AG04450 (cell line): ENCODE measurements around the gene CERK. TPM values are rescaled to one million over a fixed set of nuclear protein-coding genes. Genes with fewer than 3 reads are reported as not detected.

Experiments used
- CTCF ChIA-PET: fragments of 300-600, 350-600 bp; formaldehyde crosslinking; extraction: SDS; loops from one replicate; lab custom pipeline; 2022; ENCODE audit warnings: antibody characterized with exemption, inconsistent platforms; lab: Charles Lee
- POLR2A ChIA-PET: fragments of 350-600 bp; formaldehyde crosslinking; extraction: SDS; loops from one replicate; lab custom pipeline; 2021; ENCODE audit warnings: antibody characterized with exemption, inconsistent platforms; lab: Yijun Ruan, JAX
- DNase-seq: peaks from one replicate; pipeline ENCODE4 v3.0.0-alpha.2; 2011; ENCODE audit warnings: low read depth, low spot score
- H3K27ac ChIP-seq: one replicate; pipeline ENCODE4 v1.5.1; 2012; ENCODE audit warnings: low read depth, low read length, control low read depth
- H3K27me3 ChIP-seq: one replicate; pipeline ENCODE4 v1.6.0; 2012; ENCODE audit warnings: low read length; ENCODE audit not compliant: control insufficient read depth, insufficient read depth
- H3K4me3 ChIP-seq: 2 replicates; pipeline ENCODE4 v1.5.1; 2011; ENCODE audit warnings: mild to moderate bottlenecking, low read depth, low read length, control low read depth
- H3K9me3 ChIP-seq: 2 replicates; pipeline ENCODE4 v1.5.1; 2012; ENCODE audit warnings: low read length; ENCODE audit not compliant: control insufficient read depth, insufficient read depth
- CTCF ChIP-seq: IDR thresholded peaks from 2 replicates; pipeline ENCODE4 v1.5.1; 2011; ENCODE audit warnings: low read depth, low read length, control low read depth, inconsistent platforms
- polyA plus RNA-seq: library from polyadenylated mRNA; depleted of rRNA; stranded (reverse); fragments of >200 nt; gene quantifications from 2 replicates; pipeline ENCODE4 v1.2.3, GENCODE V29; 2011

The CERK gene
- polyA plus RNA-seq, 1 experiment: 29.0 TPM

- H3K27me3 ChIP-seq: peaks cover 2% of the 10 kb centered on the region
- CTCF ChIA-PET: interaction anchor here (2.4 kb wide), 1 partner anchor 11 kb away, joined by 12 read pairs; no protein-coding TSS in a partner anchor
- POLR2A ChIA-PET: no interaction called here
- no peak for DNase-seq
- H3K9me3 ChIP-seq: no peaks in the 10 kb centered on the region
- H3K4me3 ChIP-seq: no peak overlapping the region
- H3K27ac ChIP-seq: no peak overlapping the region
- no peak for TF ChIP-seq CTCF
Measured at GRCh38 chr22:46748206-46748907, 10.3 kb upstream of the CERK start.

DNA sequence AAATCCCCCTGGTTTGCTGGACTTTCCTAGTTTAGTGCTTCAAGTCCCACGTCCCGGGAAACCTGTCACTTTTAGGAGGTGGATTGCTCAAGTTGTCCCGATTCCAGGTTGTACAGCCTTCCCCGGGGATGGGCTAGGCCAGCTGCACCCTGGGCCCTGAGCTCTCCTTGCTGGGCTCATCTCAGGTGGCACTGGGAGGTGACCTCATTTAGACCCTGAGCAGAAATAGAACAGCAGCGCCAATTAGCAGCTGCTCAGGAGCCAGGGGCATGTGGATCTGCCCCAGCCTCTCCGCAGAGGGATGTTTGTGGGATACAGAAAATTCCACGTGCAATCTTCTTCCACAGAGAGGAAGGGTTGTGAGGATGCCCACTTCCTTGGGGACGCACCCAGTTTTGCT, 9.6 kb upstream of the CERK start:
- H3K9me3 ChIP-seq: peaks cover 4% of the 10 kb centered on the region; the same call in 1 of the 2 replicates
- no peak for TF ChIP-seq CTCF
- no peak overlapping the region for H3K4me3 ChIP-seq
- DNase-seq: no peak
- POLR2A ChIA-PET: no interaction called here
- CTCF ChIA-PET: no interaction called here
- peaks cover 2% of the 10 kb centered on the region for H3K27me3 ChIP-seq
- H3K27ac ChIP-seq: no peak overlapping the region

GRCh38 chr22:46746620-46747019, 8.6 kb upstream of the CERK start:
- POLR2A ChIA-PET: no interaction called here
- no peak for TF ChIP-seq CTCF
- CTCF ChIA-PET: no interaction called here
- peaks cover 2% of the 10 kb centered on the region for H3K27me3 ChIP-seq
- peaks cover 4% of the 10 kb centered on the region; the same call in 1 of the 2 replicates for H3K9me3 ChIP-seq
- no peak overlapping the region for H3K27ac ChIP-seq
- DNase-seq: no peak
- no peak overlapping the region for H3K4me3 ChIP-seq

DNA sequence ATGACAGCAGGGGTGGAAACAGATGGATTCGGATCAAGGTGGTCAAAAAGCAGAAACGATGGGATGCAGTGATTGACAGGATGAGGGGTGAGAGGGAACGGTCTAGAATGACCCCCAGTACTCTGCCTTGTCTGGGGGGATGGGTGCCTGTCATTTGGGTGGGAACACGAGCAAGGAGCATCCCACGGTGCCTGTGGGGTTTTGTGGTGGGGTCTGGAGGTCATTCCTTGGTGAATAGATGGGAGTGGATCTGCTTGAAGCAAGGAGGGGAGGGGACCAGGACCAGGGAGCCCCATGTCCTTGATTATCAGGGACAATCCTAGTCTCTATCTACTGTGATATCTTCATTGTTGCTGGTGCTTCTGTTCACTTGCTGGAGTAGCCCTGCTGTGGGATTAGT, 8.1 kb upstream of the CERK start:
- Histone ChIP-seq H3K9me3 (peaks cover 4% of the 10 kb centered on the region; the same call in 1 of the 2 replicates), H3K4me3 (no peak overlapping the region), H3K27ac (no peak overlapping the region), H3K27me3 (peaks cover 2% of the 10 kb centered on the region)
- CTCF ChIA-PET: no interaction called here
- POLR2A ChIA-PET: no interaction called here
- no peak for DNase-seq
- TF ChIP-seq CTCF: no peak

GRCh38 chr22:46744581-46744980, 6.5 kb upstream of the CERK start:
- TF ChIP-seq CTCF: no peak
- DNase-seq: no peak
- Histone ChIP-seq H3K27me3 (peaks cover 2% of the 10 kb centered on the region), H3K9me3 (peaks cover 4% of the 10 kb centered on the region; the same call in 1 of the 2 replicates), H3K4me3 (no peak overlapping the region), H3K27ac (no peak overlapping the region)
- ChIA-PET POLR2A (no interaction called here), CTCF (no interaction called here)
